HG03175 (cell line): ENCODE results near the gene EFCAB9.

Source experiments
- ATAC-seq: cut with Tn5 transposase; IDR thresholded peaks from one replicate; pipeline ENCODE4 v1.9.1; 2021; ENCODE audit warnings: mild to moderate bottlenecking, moderate library complexity; ENCODE audit not compliant: unreplicated experiment

Gene EFCAB9

DNA sequence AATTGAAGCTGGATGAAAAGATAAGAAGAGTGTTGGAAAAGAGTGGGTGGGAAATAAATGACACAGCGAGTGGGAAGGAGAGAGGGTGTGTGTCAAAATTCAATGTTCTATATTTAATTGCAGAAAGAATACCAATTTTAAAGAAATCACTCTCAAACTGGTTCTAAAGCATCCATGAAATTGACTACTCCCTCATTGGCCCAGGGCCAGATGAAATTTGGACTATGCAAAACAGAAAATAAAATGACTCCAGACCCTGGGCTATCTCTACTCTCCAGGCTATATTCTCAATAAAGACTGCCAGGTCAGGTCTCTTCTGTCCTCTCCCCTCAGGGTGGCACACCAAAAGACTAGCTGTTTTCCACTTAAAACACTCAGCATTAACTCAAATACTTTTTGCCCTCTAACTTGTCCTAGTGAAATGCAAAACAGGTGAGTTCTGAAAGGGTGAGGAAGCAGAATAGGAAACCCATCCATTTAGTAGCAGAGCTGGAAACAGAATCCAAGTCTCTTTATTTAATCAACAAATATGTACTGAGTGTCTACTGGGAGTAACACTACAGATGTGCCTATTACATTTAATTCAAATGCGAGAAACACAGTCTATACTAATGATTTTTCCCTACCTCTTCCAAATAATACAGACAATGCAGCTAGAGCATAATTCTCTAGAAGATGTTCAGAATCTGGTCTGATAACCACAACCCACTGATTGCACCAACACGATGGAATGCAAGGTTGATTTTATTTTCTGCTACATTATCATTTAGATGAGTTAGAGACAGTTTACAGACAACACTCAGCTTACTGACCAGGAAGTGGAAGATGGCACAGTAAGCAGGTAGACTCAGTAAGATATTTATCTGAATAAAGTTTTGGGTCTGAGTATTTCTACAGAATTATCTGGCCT, 42.1 kb downstream of the EFCAB9 start:
- no peak for ATAC-seq

DNA sequence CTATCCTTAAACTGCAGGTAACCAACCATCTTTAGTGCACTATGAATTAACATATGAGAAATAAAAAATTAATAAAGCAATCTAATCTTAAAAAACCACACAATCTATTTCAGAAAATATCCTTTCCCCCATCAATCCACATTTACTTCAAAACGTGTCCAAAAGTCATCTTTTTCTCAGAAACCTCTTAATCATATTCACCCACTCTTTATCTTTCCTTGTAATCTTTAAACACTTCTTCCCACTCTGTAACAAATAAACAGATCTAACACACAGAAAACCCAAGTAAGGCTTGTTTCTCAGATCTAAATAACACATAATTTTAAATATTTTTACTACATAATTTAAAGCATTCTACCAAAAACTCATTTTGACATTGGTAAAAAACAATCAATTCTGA, 44.4 kb downstream of the EFCAB9 start:
- ATAC-seq, result no peak

DNA sequence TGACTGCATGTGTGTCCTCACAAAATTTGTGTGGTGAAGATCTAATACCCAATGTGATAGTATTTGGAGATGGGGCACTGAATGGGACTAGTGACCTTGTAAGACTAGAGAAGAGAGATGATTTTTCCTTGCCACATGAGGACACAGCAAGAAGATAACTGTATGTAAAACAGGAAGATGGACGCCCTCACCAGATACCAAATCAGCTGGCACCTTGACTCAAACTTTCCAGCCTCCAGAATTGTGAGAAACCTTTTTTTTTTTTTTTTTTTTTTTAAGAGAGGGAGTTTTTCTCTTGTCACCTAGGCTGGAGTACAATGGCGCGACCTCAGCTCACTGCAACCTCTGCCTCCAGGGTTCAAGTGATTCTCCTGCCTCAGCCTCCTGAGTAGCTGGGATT, 49.3 kb downstream of the EFCAB9 start:
- no peak for ATAC-seq

DNA sequence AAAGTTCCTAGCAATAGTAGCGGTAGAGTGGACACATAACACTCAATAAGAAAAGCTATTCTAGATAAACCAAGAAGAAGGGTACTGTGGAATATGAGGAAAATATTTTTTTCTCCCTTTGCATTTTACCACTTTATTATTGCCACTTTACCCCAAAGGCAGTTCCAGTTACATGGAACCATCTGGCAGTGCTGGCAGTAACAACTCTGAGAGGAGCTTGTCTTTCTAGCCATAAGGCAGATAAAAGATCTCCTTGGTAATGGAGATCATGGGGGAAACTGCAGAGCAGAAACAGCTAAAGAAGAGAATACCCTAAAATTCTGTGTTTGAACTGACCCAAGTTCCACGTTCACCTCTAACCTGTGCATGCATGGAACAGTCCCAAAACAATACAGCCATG, 51.1 kb downstream of the EFCAB9 start:
- ATAC-seq, result no peak

GRCh38 chr5:172245703-172246125, 51.7 kb downstream of the EFCAB9 start:
- ATAC-seq, result no peak

GRCh38 chr5:172248637-172249036, 54.7 kb downstream of the EFCAB9 start:
- ATAC-seq, result no peak

DNA sequence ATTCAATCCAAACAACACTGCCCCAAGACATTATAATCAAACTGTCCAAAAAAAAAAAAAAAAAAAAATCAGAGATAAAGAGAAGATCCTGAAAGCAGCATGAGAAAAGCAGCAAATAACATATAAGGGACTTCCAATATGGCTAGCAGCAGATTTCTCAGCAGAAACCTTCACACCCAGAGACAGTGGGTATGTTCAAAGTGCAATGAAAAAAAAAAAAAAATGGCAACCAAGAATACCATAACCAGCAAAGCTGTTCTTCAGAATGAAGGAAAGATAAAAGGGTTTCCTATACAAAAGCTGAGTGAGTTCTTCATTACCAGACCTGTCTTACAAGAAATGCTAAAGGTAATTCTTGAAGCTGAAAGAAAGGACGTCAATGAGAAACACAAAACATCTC, 57.4 kb downstream of the EFCAB9 start:
- no peak for ATAC-seq

DNA sequence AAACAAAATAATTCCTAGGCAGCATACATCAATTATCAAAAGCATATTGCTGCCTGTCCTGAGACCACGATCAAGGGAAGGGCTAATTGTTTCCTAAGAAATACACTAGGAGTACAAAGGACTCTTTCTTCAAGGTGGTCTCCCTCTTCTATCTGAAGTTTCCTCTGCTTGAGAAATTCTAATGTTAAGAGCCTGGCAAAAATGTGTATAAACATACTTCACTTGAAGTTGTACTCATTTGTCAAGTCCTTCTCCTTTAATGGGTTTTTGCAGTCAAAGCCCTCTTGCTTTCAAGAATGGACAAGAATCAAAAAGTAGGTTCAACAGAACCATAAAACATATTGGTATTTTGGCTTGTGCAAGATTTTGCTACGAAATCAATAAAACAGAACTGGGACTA, 58.5 kb downstream of the EFCAB9 start:
- ATAC-seq, result no peak
